ENCODE measurements around the gene SH3GL1. TPM values are rescaled to one million over a fixed set of nuclear protein-coding genes. Genes with fewer than 3 reads are reported as not detected.
A peak's percentile ranks its signal among the peaks of the same experiment; 100 is the strongest.

The SH3GL1 gene
- total RNA-seq, 1 experiment from 2014 or later, result 97.7 TPM

DNA sequence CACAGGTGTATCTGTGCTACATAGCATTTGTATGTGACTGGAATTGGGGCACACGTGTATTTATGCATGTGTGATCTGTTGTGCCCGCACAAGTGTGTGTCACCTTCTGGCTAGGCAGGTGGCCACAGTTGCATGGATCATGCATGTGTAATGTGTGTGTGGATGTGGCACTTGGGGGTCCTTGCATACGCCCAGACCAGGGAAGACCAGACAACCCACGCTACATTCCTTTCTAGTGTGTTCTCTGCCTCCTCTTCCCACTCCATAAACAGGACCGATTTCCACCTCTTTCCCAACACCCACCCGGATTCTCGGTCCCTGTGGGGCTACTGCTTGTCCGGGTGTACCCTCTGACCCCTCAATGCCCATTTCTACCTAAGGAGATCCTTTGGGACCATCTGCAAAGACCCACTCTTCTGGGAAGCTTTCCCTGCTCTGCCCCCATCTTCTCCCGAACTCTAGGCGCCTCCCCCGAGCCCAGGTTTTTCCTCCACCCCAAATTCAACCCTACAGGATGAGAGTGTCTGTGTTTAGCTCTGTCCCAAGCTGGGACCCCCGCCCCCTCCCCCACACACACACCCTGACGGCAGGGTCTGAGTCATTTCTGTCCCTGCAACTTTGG, 74.0 kb downstream of the SH3GL1 start:
- H3K4me3 ChIP-seq (ENCODE audit: insufficient read depth, low read depth, low read length), result peak overlapping the region; percentile 51
- no peak for DNase-seq
- H3K36me3 ChIP-seq (replicated peaks; ENCODE audit: control insufficient read depth, insufficient read depth, low read length), result no peaks in the 10 kb centered on the region; the same call in none of the 2 replicates
- H3K27me3 ChIP-seq (ENCODE audit: control insufficient read depth, insufficient read depth, low read length), result no peaks in the 10 kb centered on the region; the same call in 1 of the 2 replicates

DNA sequence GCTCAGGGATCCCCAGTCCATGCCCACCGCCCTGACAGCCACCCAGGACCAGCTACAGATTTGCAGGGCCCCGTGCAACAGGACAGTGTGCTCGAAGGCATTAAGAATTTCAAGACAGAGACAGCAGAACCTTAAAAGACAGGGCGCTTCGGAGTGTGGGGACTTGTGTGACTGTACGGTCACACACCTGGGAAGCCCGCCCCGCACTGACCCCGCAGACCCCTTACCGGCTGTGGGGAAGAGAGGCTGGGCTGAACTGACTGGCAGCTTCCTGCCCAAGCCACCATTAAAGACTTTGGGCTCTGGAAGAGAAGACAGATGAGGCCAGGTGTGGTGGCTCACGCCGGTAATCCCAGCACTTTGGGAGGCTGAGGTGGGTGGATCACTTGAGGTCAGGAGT, 76.1 kb downstream of the SH3GL1 start:
- Histone ChIP-seq H3K4me3 (ENCODE audit: insufficient read depth, low read depth, low read length) (no peak overlapping the region), H3K27me3 (ENCODE audit: control insufficient read depth, insufficient read depth, low read length) (no peaks in the 10 kb centered on the region; the same call in 1 of the 2 replicates), H3K36me3 (replicated peaks; ENCODE audit: control insufficient read depth, insufficient read depth, low read length) (no peaks in the 10 kb centered on the region; the same call in none of the 2 replicates)
- no peak for DNase-seq

DNA sequence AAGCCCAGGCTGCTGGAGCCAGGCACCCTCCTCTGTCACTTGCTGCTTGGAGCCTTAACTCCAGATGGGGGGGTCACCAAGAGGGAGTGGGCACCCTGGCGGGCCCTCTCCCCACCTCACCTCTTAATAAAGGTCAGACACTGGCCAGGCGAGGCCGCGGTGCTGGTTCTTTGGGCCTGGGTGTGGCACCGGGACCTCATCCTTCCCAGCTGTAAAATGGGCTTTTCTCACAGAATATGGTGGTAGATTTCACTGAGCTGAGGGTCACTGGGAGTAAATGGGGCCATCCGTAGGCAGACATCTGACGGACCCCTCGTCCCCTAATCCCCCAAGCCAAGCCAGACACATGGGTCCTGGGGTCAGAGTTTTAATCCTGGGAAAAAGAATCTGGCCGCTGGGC, 76.7 kb downstream of the SH3GL1 start:
- no peaks in the 10 kb centered on the region; the same call in none of the 2 replicates for H3K36me3 ChIP-seq (replicated peaks; ENCODE audit: control insufficient read depth, insufficient read depth, low read length)
- H3K4me3 ChIP-seq (ENCODE audit: insufficient read depth, low read depth, low read length), result no peak overlapping the region
- H3K27me3 ChIP-seq (ENCODE audit: control insufficient read depth, insufficient read depth, low read length), result no peaks in the 10 kb centered on the region; the same call in 1 of the 2 replicates
- no peak for DNase-seq

DNA sequence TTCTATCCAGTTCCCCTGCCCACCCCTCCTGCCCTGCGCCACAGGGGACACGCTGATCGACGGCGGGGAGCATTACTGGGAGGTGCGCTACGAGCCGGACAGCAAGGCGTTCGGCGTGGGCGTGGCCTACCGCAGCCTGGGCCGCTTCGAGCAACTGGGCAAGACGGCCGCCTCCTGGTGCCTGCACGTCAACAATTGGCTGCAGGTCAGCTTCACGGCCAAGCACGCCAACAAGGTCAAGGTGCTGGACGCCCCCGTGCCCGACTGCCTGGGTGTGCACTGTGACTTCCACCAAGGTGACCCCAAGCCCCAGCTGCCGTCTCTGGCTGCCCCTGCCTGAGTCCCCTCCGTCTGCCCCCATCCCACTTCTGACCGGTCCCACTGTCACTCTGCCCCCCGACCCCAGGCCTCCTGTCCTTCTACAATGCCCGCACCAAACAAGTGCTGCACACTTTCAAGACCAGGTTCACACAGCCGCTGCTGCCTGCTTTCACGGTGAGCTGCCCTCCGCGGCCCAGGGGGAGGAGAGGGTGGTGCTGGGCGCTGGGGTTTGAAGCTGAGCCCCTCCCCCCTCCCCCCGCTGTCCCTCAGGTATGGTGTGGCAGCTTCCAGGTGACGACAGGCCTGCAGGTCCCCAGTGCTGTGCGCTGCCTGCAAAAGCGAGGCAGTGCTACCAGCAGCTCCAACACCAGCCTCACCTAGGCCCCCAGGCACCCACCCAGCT, 77.2 kb downstream of the SH3GL1 start:
- Histone ChIP-seq H3K36me3 (replicated peaks; ENCODE audit: control insufficient read depth, insufficient read depth, low read length) (no peaks in the 10 kb centered on the region; the same call in none of the 2 replicates), H3K27me3 (ENCODE audit: control insufficient read depth, insufficient read depth, low read length) (no peaks in the 10 kb centered on the region; the same call in 1 of the 2 replicates), H3K4me3 (ENCODE audit: insufficient read depth, low read depth, low read length) (no peak overlapping the region)
- peak; percentile 50 for DNase-seq

GRCh38 chr19:4320419-4320818, 79.9 kb downstream of the SH3GL1 start:
- H3K4me3 ChIP-seq (ENCODE audit: insufficient read depth, low read depth, low read length), result no peak overlapping the region
- peaks cover 4% of the 10 kb centered on the region for H3K36me3 ChIP-seq (replicated peaks; ENCODE audit: control insufficient read depth, insufficient read depth, low read length)
- no peak for DNase-seq
- H3K27me3 ChIP-seq (ENCODE audit: control insufficient read depth, insufficient read depth, low read length), result no peaks in the 10 kb centered on the region

GRCh38 chr19:4319067-4319718, 81.2 kb downstream of the SH3GL1 start:
- no peak overlapping the region for H3K4me3 ChIP-seq (ENCODE audit: insufficient read depth, low read depth, low read length)
- peak; percentile 9 for DNase-seq
- no peaks in the 10 kb centered on the region for H3K27me3 ChIP-seq (ENCODE audit: control insufficient read depth, insufficient read depth, low read length)
- peaks cover 4% of the 10 kb centered on the region for H3K36me3 ChIP-seq (replicated peaks; ENCODE audit: control insufficient read depth, insufficient read depth, low read length)

- DNase-seq, result peak; percentile 6
- H3K27me3 ChIP-seq (ENCODE audit: control insufficient read depth, insufficient read depth, low read length), result no peaks in the 10 kb centered on the region
- H3K36me3 ChIP-seq (replicated peaks; ENCODE audit: control insufficient read depth, insufficient read depth, low read length), result peaks cover 4% of the 10 kb centered on the region
Measured at GRCh38 chr19:4318460-4318859, 81.9 kb downstream of the SH3GL1 start.

GRCh38 chr19:4316956-4317355, 83.4 kb downstream of the SH3GL1 start:
- H3K36me3 ChIP-seq (replicated peaks; ENCODE audit: control insufficient read depth, insufficient read depth, low read length), result peaks cover 4% of the 10 kb centered on the region
- no peaks in the 10 kb centered on the region for H3K27me3 ChIP-seq (ENCODE audit: control insufficient read depth, insufficient read depth, low read length)
- peak; percentile 12 for DNase-seq
- H3K4me3 ChIP-seq (ENCODE audit: insufficient read depth, low read depth, low read length), result no peak overlapping the region

More at GRCh38 chr19:4318460-4318859, 81.9 kb downstream of the SH3GL1 start:
- H3K4me3 ChIP-seq (ENCODE audit: insufficient read depth, low read depth, low read length), result no peak overlapping the region

DNA sequence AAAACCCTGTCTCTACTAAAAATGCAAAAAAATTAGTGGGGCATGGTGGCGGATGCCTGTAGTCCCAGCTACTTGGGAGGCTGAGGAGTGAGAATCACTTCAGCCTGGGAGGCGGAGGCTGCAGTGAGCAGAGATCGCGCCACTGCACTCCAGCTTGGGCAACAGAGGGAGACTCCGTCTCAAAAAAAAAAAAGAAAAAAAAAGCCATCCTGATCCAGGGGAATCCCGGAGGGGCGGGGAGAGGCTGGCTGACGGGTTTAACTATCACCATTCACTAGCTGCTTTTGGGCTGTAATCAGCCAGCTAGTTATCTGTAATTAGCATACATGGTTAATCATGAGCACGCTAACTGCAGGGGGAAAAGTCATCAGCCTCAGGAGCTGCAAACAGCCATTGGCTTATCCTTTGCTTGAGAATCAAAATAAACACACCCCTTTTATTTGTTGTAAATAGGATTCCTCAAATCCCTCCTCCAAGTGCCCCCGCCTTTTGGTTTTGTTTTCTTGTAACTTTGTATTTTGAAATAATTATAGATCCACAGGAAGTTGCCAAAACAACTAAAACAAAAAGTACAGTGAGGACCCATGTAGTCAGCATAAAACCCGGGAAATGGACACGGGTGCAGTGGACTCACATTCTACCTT, 86.4 kb downstream of the SH3GL1 start:
- Histone ChIP-seq H3K36me3 (replicated peaks; ENCODE audit: control insufficient read depth, insufficient read depth, low read length) (peaks cover 4% of the 10 kb centered on the region), H3K27me3 (ENCODE audit: control insufficient read depth, insufficient read depth, low read length) (no peaks in the 10 kb centered on the region), H3K4me3 (ENCODE audit: insufficient read depth, low read depth, low read length) (no peak overlapping the region)
- peak; percentile 70 for DNase-seq

Other genes with a start within 250 kb of the SH3GL1 start
- not detected in 2 replicates for gene CREB3L3, start 246.9 kb downstream of the SH3GL1 start, total RNA-seq (2014; rRNA removed; shearing (Covaris generic))
- 23.3 and 25.1 TPM in 2 replicates for gene SIRT6, start 218.0 kb downstream of the SH3GL1 start, total RNA-seq (2014; rRNA removed; shearing (Covaris generic))
- 1.0 and 1.2 TPM in 2 replicates for gene ANKRD24, start 217.9 kb downstream of the SH3GL1 start, total RNA-seq (2014; rRNA removed; shearing (Covaris generic))
- 0.10 and 0.67 TPM in 2 replicates for gene EBI3, start 171.0 kb downstream of the SH3GL1 start, total RNA-seq (2014; rRNA removed; shearing (Covaris generic))
- gene YJU2, start 153.5 kb downstream of the SH3GL1 start, total RNA-seq (2014; rRNA removed; shearing (Covaris generic)), result 31.0 and 32.7 TPM in 2 replicates
- gene SHD, start 121.3 kb downstream of the SH3GL1 start, total RNA-seq (2014; rRNA removed; shearing (Covaris generic)), result 1.3 and 1.5 TPM in 2 replicates
- gene TMIGD2, start 98.2 kb downstream of the SH3GL1 start, total RNA-seq (2014; rRNA removed; shearing (Covaris generic)), result 0.45 and 0.78 TPM in 2 replicates
- 29.8 and 34.1 TPM in 2 replicates for gene FSD1, start 95.9 kb downstream of the SH3GL1 start, total RNA-seq (2014; rRNA removed; shearing (Covaris generic))
- 14.2 and 18.0 TPM in 2 replicates for gene STAP2, start 61.7 kb downstream of the SH3GL1 start, total RNA-seq (2014; rRNA removed; shearing (Covaris generic))
- 11.4 and 17.4 TPM in 2 replicates for gene MPND, start 57.0 kb downstream of the SH3GL1 start, total RNA-seq (2014; rRNA removed; shearing (Covaris generic))
- gene CHAF1A, start 2.1 kb upstream of the SH3GL1 start, total RNA-seq (2014; rRNA removed; shearing (Covaris generic)), result 121 and 122 TPM in 2 replicates
- gene UBXN6, start 57.2 kb upstream of the SH3GL1 start, total RNA-seq (2014; rRNA removed; shearing (Covaris generic)), result 36.0 and 41.8 TPM in 2 replicates
- gene HDGFL2, start 71.8 kb upstream of the SH3GL1 start, total RNA-seq (2014; rRNA removed; shearing (Covaris generic)), result 111 and 116 TPM in 2 replicates
- gene PLIN4, start 117.9 kb upstream of the SH3GL1 start, total RNA-seq (2014; rRNA removed; shearing (Covaris generic)), result 0.07 and 0.10 TPM in 2 replicates
- gene PLIN5, start 134.7 kb upstream of the SH3GL1 start, total RNA-seq (2014; rRNA removed; shearing (Covaris generic)), result 1.3 and 2.5 TPM in 2 replicates
- 0.10 and 0.30 TPM in 2 replicates for gene LRG1, start 139.5 kb upstream of the SH3GL1 start, total RNA-seq (2014; rRNA removed; shearing (Covaris generic))
- gene SEMA6B, start 159.1 kb upstream of the SH3GL1 start, total RNA-seq (2014; rRNA removed; shearing (Covaris generic)), result 38.4 and 43.0 TPM in 2 replicates
- gene TNFAIP8L1, start 239.0 kb upstream of the SH3GL1 start, total RNA-seq (2014; rRNA removed; shearing (Covaris generic)), result 9.4 and 11.1 TPM in 2 replicates

Data from H7 (cell line).